HG02973 (cell line): ENCODE results near the gene WSCD2.

Source experiments
- ATAC-seq: cut with Tn5 transposase; IDR thresholded peaks from one replicate; pipeline ENCODE4 v1.9.1; 2021; ENCODE audit warnings: moderate library complexity; ENCODE audit not compliant: unreplicated experiment

Gene WSCD2

GRCh38 chr12:108296945-108297344 lies 167.9 kb downstream of the WSCD2 start:
- ATAC-seq: no peak

GRCh38 chr12:108297424-108297823 lies 168.3 kb downstream of the WSCD2 start:
- no peak for ATAC-seq

- peak; percentile 79 for ATAC-seq
Measured at GRCh38 chr12:108297895-108298760, 169.0 kb downstream of the WSCD2 start.

- ATAC-seq: no peak
Measured at GRCh38 chr12:108298761-108299275, 169.7 kb downstream of the WSCD2 start.

DNA sequence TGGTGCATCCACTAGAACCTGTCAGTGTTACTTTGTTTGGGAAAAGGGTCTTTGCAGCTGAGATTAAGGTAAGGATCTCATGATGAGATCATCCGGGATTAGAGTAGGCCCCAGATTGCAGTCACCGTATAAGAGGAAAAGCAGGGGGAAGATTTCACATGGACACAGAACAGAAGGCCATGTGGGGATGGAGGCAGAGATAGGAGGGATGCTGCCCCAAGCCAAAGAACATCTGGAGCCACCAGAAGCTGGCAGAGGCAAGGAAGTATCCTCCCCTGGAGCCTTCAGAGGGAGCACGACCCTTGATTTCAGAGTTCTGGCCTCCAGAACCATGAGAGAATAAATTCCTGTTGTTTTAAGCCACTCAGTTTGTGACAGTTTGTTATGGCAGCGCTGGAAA lies 170.4 kb downstream of the WSCD2 start:
- ATAC-seq: no peak
